Right lobe of liver (tissue), 4 donors: ENCODE results near the gene ADAM10.

Source experiments
- CTCF ChIP-seq, 4 donors: fragments of 200-600 bp in 3 of 4; fragments of 450-650 bp in 1 of 4; IDR thresholded peaks; one replicate each; pipeline versions ENCODE4 v1.5.1 to v1.8.0; 2016 to 2022; ENCODE audit warnings: antibody characterized with exemption in 4 of 4, mild to moderate bottlenecking in 2 of 4
- POLR2A ChIP-seq: fragments of 450-650 bp; IDR thresholded peaks from one replicate; pipeline ENCODE4 v1.6.1; 2017; ENCODE audit warnings: antibody characterized with exemption, mild to moderate bottlenecking
- donor health status: DM: no; HTN: no; CAD: no.
- donor health status: DM: no; HTN: no; CAD: no.
- donor health status: DM: no; HTN: yes; CAD: no.

GRCh38 chr15:58724466-58724865 is 25.0 kb downstream of the ADAM10 start:
- TF ChIP-seq CTCF (IDR thresholded peaks at IDR 0.05) = no peak
- TF ChIP-seq POLR2A = no peak
